PC-3 (cell line): ENCODE results near the gene CFAP54. TPM values are rescaled to one million over a fixed set of nuclear protein-coding genes. Genes with fewer than 3 reads are reported as not detected.
A peak's percentile ranks its signal among the peaks of the same experiment; 100 is the strongest.

ENCODE experiments used
- ATAC-seq: fragments of 200-7000 bp; cut with Tn5 transposase; 2 replicates; pipeline ENCODE4 v1.9.1; 2020; ENCODE audit warnings: mild to moderate bottlenecking, moderate library complexity
- BruUV-seq: library from RNA; stranded (reverse); fragments of 400-500 nt; replicated peaks from 2 replicates; lab custom pipeline; 2021; lab: Mats Ljungman, UMichigan
- CTCF ChIA-PET: fragments of 300-600 bp; sonication (Branson Sonifier 250); formaldehyde crosslinking; loops from one replicate; lab custom pipeline; 2022; ENCODE audit warnings: antibody characterized with exemption; lab: Charles Lee
- POLR2A ChIA-PET: fragments of 300-600 bp; sonication (Branson Sonifier 250); formaldehyde crosslinking; loops from one replicate; lab custom pipeline; 2022; ENCODE audit warnings: antibody characterized with exemption; ENCODE audit not compliant: unreplicated experiment; lab: Charles Lee
- DNase-seq: peaks from one replicate; pipeline ENCODE4 v3.0.0-alpha.2; 2015
- H2AFZ ChIP-seq: fragments of 300-600 bp; sonication (generic); 2 replicates; pipeline ENCODE4 v1.6.0; 2016; ENCODE audit warnings: antibody characterized with exemption, low read length
- H3F3A ChIP-seq: fragments of 300-600 bp; sonication (generic); one replicate; pipeline ENCODE4 v1.6.0; 2017; ENCODE audit warnings: antibody characterized with exemption, low read length, control low read depth, mild to moderate bottlenecking; ENCODE audit not compliant: unreplicated experiment
- H3K27ac ChIP-seq: fragments of 300-600 bp; sonication (generic); 2 replicates; pipeline ENCODE4 v1.5.1; 2016; ENCODE audit warnings: mild to moderate bottlenecking, low read length
- H3K27me3 ChIP-seq: fragments of 300-600 bp; sonication (generic); 2 replicates; pipeline ENCODE4 v1.6.1; 2016; ENCODE audit warnings: low read length, mixed read lengths
- H3K36me3 ChIP-seq: fragments of 300-600 bp; sonication (generic); 2 replicates; pipeline ENCODE4 v1.6.1; 2016; ENCODE audit warnings: low read depth, mixed run types, low read length, mixed read lengths
- H3K4me1 ChIP-seq: fragments of 300-600 bp; sonication (generic); 2 replicates; pipeline ENCODE4 v1.5.1; 2016; ENCODE audit warnings: low read length; ENCODE audit not compliant: insufficient read depth
- H3K4me2 ChIP-seq: fragments of 300-600 bp; sonication (generic); 2 replicates; pipeline ENCODE4 v1.6.0; 2016; ENCODE audit warnings: low read length
- H3K4me3 ChIP-seq: fragments of 300-600 bp; sonication (generic); 2 replicates; pipeline ENCODE4 v1.5.1; 2016; ENCODE audit warnings: mild to moderate bottlenecking, low read length, mixed read lengths
- H3K79me2 ChIP-seq: fragments of 300-600 bp; sonication (generic); 2 replicates; pipeline ENCODE4 v1.6.1; 2017; ENCODE audit warnings: low read length, mixed read lengths
- H3K9ac ChIP-seq: fragments of 300-600 bp; sonication (generic); 2 replicates; pipeline ENCODE4 v1.6.0; 2016; ENCODE audit warnings: mild to moderate bottlenecking, low read length
- H3K9me2 ChIP-seq: fragments of 300-600 bp; sonication (generic); replicated peaks from 2 replicates; pipeline ENCODE4 v1.6.1; 2016; ENCODE audit warnings: mixed run types, low read length, mixed read lengths
- H3K9me3 ChIP-seq: fragments of 300-600 bp; sonication (generic); 2 replicates; pipeline ENCODE4 v1.6.1; 2016; ENCODE audit warnings: low read length, mixed read lengths
- H4K20me1 ChIP-seq: fragments of 300-600 bp; sonication (generic); 2 replicates; pipeline ENCODE4 v1.6.1; 2016; ENCODE audit warnings: low read length, mixed read lengths
- CTCF ChIP-seq: fragments of 300-600 bp; sonication (generic); conservative IDR thresholded peaks from 2 replicates; pipeline ENCODE4 v1.5.1; 2017; ENCODE audit warnings: antibody characterized with exemption, low read depth, mild to moderate bottlenecking, low read length
- EZH2 ChIP-seq: fragments of 300-600 bp; sonication (generic); IDR thresholded peaks from one replicate; pipeline ENCODE4 v1.6.1; 2017; ENCODE audit warnings: antibody characterized with exemption, mild to moderate bottlenecking, low read length; ENCODE audit not compliant: unreplicated experiment
- EZH2phosphoT487 ChIP-seq: fragments of 300-600 bp; sonication (generic); IDR thresholded peaks from 2 replicates; pipeline ENCODE4 v1.6.1; 2018; ENCODE audit warnings: mild to moderate bottlenecking, antibody characterized with exemption, low read length, borderline replicate concordance
- intact Hi-C: fragments of 100-400 bp; cut with micrococcal nuclease; formaldehyde crosslinking; loops from 2 replicates; pipeline ENCODE4 v1.9.0; 2023
- total RNA-seq: library from RNA; depleted of rRNA; stranded (reverse); fragments of >200 nt; gene quantifications from 2 replicates; pipeline ENCODE4 v1.2.3, GENCODE V29; 2014

CFAP54 gene
- total RNA-seq, 1 experiment from 2014 or later, result 0.77 TPM

GRCh38 chr12:96497855-96498254 lies 8.5 kb downstream of the CFAP54 start:
- CTCF ChIA-PET, result no interaction called here
- intact Hi-C loops, result no loop called here
- POLR2A ChIA-PET, result no interaction called here

DNA sequence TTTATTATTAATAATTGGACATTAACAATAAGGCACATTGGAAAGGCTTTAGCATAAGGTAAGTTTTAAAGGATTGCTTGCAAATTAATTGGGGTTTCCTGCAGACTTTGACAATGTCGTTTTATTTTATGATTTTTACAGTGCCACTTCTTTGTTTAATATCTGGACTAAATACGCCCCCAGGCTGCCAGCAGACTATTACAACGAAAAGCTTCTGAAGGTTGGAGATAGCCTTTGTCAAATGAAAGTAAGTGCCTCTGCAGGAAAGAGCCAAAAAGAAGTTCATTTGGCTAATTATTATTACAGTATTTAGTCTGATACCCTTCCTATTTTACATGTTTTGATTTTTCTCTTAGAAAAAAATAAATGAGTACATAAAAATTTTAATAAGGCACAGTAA lies 11.3 kb downstream of the CFAP54 start:
- no peaks in the 10 kb centered on the region for H3F3A ChIP-seq
- peak overlapping the region; percentile 42 for H2AFZ ChIP-seq
- ChIA-PET POLR2A (no interaction called here), CTCF (interaction anchor here (0.5 to 1.0 kb wide), 3 partner anchors 45 to 286 kb away, joined by 3 to 11 read pairs (median 6); no protein-coding TSS in a partner anchor)
- TF ChIP-seq EZH2phosphoT487 (no peak), EZH2 (no peak), CTCF (peak; percentile 54; the same call in 1 of the 2 replicates)
- no TSS peak for BruUV-seq
- H3K9me3 ChIP-seq, result no peaks in the 10 kb centered on the region
- H3K79me2 ChIP-seq, result no peaks in the 10 kb centered on the region
- H3K4me3 ChIP-seq, result peak overlapping the region; percentile 14; the same call in 1 of the 2 replicates
- H3K9ac ChIP-seq, result peak overlapping the region; percentile 54
- no peaks in the 10 kb centered on the region for H4K20me1 ChIP-seq
- no peaks in the 10 kb centered on the region for H3K27me3 ChIP-seq
- no peaks in the 10 kb centered on the region for H3K9me2 ChIP-seq
- peaks cover 27% of the 10 kb centered on the region for H3K4me1 ChIP-seq
- intact Hi-C loops, result loop anchor here (1.0 to 5.0 kb wide), 2 partner anchors 53 to 99 kb away; no protein-coding TSS in a partner anchor
- peak; percentile 39 for DNase-seq
- no peaks in the 10 kb centered on the region for H3K36me3 ChIP-seq
- H3K4me2 ChIP-seq, result peak overlapping the region; percentile 52
- peak overlapping the region; percentile 84 for H3K27ac ChIP-seq
- ATAC-seq, result peak; percentile 63

More at GRCh38 chr12:96497855-96498254, 8.5 kb downstream of the CFAP54 start:
- Histone ChIP-seq H3F3A (no peaks in the 10 kb centered on the region), H3K36me3 (no peaks in the 10 kb centered on the region), H3K9ac (no peak overlapping the region), H3K4me2 (no peak overlapping the region), H3K27ac (no peak overlapping the region), H3K4me1 (peaks cover 25% of the 10 kb centered on the region), H2AFZ (no peak overlapping the region), H4K20me1 (no peaks in the 10 kb centered on the region), H3K79me2 (no peaks in the 10 kb centered on the region), H3K27me3 (no peaks in the 10 kb centered on the region), H3K4me3 (no peak overlapping the region), H3K9me3 (no peaks in the 10 kb centered on the region), H3K9me2 (no peaks in the 10 kb centered on the region)
- DNase-seq (no peak), ATAC-seq (no peak)
- TF ChIP-seq CTCF (no peak), EZH2phosphoT487 (no peak), EZH2 (no peak)
- no TSS peak for BruUV-seq

- H3F3A ChIP-seq, result no peaks in the 10 kb centered on the region
- intact Hi-C loops, result loop anchor here (1.0 to 5.0 kb wide), 2 partner anchors 54 to 100 kb away; no protein-coding TSS in a partner anchor
- no peaks in the 10 kb centered on the region for H3K9me3 ChIP-seq
- H2AFZ ChIP-seq, result peak overlapping the region; percentile 42
- CTCF ChIA-PET, result interaction anchor here (0.5 to 1.0 kb wide), 4 partner anchors 14 to 286 kb away, joined by 3 to 12 read pairs (median 8); no protein-coding TSS in a partner anchor
- peak overlapping the region; percentile 54 for H3K9ac ChIP-seq
- H3K9me2 ChIP-seq, result no peaks in the 10 kb centered on the region
- no peaks in the 10 kb centered on the region for H3K27me3 ChIP-seq
- H3K27ac ChIP-seq, result peak overlapping the region; percentile 84
- H3K4me3 ChIP-seq, result peak overlapping the region; percentile 14; the same call in 1 of the 2 replicates
- no peaks in the 10 kb centered on the region for H4K20me1 ChIP-seq
- BruUV-seq, result TSS peak; percentile 32
- no peaks in the 10 kb centered on the region for H3K36me3 ChIP-seq
- no peaks in the 10 kb centered on the region for H3K79me2 ChIP-seq
- peaks cover 27% of the 10 kb centered on the region for H3K4me1 ChIP-seq
- peak overlapping the region; percentile 52 for H3K4me2 ChIP-seq
- DNase-seq (peak; percentile 85), ATAC-seq (peak; percentile 99)
- TF ChIP-seq EZH2, result no peak
- no peak for TF ChIP-seq CTCF
- TF ChIP-seq EZH2phosphoT487, result no peak
- POLR2A ChIA-PET, result no interaction called here
Observed at GRCh38 chr12:96501133-96501761, 11.9 kb downstream of the CFAP54 start.
